B cell (primary cell): ENCODE results near the gene HEBP1. TPM values are rescaled to one million over a fixed set of nuclear protein-coding genes. Genes with fewer than 3 reads are reported as not detected.

Experiments
- ATAC-seq: fragments of 200-7000 bp; cut with Tn5 transposase; one replicate; pipeline ENCODE4 v1.10.0; 2021; ENCODE audit warnings: low read depth, mild to moderate bottlenecking, moderate number of reproducible peaks, moderate library complexity
- CTCF ChIA-PET: fragments of 350-600 bp; sonication (Branson Sonifier 250); formaldehyde crosslinking; loops from one replicate; lab custom pipeline; 2021; ENCODE audit warnings: antibody characterized with exemption, inconsistent platforms; lab: Charles Lee
- POLR2A ChIA-PET: fragments of 350-600 bp; sonication (Branson Sonifier 250); formaldehyde crosslinking; loops from one replicate; lab custom pipeline; 2021; ENCODE audit warnings: antibody characterized with exemption; lab: Charles Lee
- DNase-seq: peaks from one replicate; pipeline ENCODE4 v3.0.0; 2013
- H2AFZ ChIP-seq: 2 replicates; pipeline ENCODE4 v1.6.1; 2012; ENCODE audit warnings: mild to moderate bottlenecking, low read depth, low read length; ENCODE audit not compliant: insufficient read depth, poor library complexity, severe bottlenecking
- H3K27ac ChIP-seq, 2 donors: 1 replicate in 1 of 2; 2 replicates in 1 of 2; pipeline ENCODE4 v1.5.1; 2012 to 2013; ENCODE audit warnings: low read length in 2 of 2, mild to moderate bottlenecking in 2 of 2, moderate library complexity in 1 of 2
- H3K27me3 ChIP-seq, 4 experiments: fragments of 200-600 bp in 1 of 4; sonication (generic) in 1 of 4; replicated peaks in 1 of 4; 1 replicate in 2 of 4; 2 replicates in 2 of 4; pipeline versions ENCODE4 v1.6.1 to v1.7.0; 2013 to 2016; ENCODE audit warnings: low read length in 3 of 4, mild to moderate bottlenecking in 2 of 4, mixed read lengths in 1 of 4, moderate library complexity in 1 of 4; ENCODE audit not compliant: insufficient read depth in 4 of 4, control insufficient read depth in 3 of 4; ENCODE audit errors: control extremely low read depth in 1 of 4
- H3K36me3 ChIP-seq, 2 experiments: replicated peaks in 1 of 2; 1 replicate in 1 of 2; 2 replicates in 1 of 2; pipeline versions ENCODE4 v1.6.1 to v1.7.1; 2013; ENCODE audit warnings: low read length in 1 of 2; ENCODE audit not compliant: insufficient read depth in 2 of 2, control insufficient read depth in 1 of 2; ENCODE audit errors: control extremely low read depth in 1 of 2, extremely low read depth in 1 of 2
- H3K4me1 ChIP-seq, 2 donors: fragments of 200-600 bp in 1 of 2; sonication (generic) in 1 of 2; 1 replicate in 1 of 2; 2 replicates in 1 of 2; pipeline versions ENCODE4 v1.5.1 to v1.6.1; 2013 to 2017; ENCODE audit warnings: low read length in 2 of 2; ENCODE audit not compliant: control insufficient read depth in 2 of 2, insufficient read depth in 2 of 2
- H3K4me2 ChIP-seq: replicated peaks from 2 replicates; pipeline ENCODE3; 2012; ENCODE audit warnings: mild to moderate bottlenecking, low read depth, low read length; ENCODE audit not compliant: poor library complexity, severe bottlenecking
- H3K4me3 ChIP-seq, 5 experiments: fragments of 200-600 bp in 1 of 5; sonication (generic) in 1 of 5; 1 replicate in 3 of 5; 2 replicates in 2 of 5; pipeline versions ENCODE4 v1.5.1 to v1.7.0; 2011 to 2016; ENCODE audit warnings: low read length in 4 of 5, mild to moderate bottlenecking in 4 of 5, low read depth in 2 of 5, control low read depth in 1 of 5, moderate library complexity in 1 of 5; ENCODE audit not compliant: insufficient read depth in 1 of 5; ENCODE audit errors: control extremely low read depth in 1 of 5, extremely low read depth in 1 of 5
- H3K79me2 ChIP-seq: fragments of 200-600 bp; sonication (generic); one replicate; pipeline ENCODE4 v1.6.0; 2016; ENCODE audit warnings: low read length; ENCODE audit not compliant: control insufficient read depth, insufficient read depth
- H3K9ac ChIP-seq: fragments of 200-600 bp; sonication (generic); 2 replicates; pipeline ENCODE4 v1.6.1; 2017; ENCODE audit warnings: mild to moderate bottlenecking, low read length, moderate library complexity
- H3K9me3 ChIP-seq, 3 donors: one replicate each; pipeline versions ENCODE4 v1.6.1 to v1.7.1; 2013; ENCODE audit warnings: low read length in 2 of 3; ENCODE audit not compliant: control insufficient read depth in 2 of 3, insufficient read depth in 1 of 3; ENCODE audit errors: control extremely low read depth in 1 of 3
- H4K20me1 ChIP-seq: 2 replicates; pipeline ENCODE4 v1.6.0; 2012; ENCODE audit warnings: mild to moderate bottlenecking, low read length; ENCODE audit not compliant: insufficient read depth, control insufficient read depth, poor library complexity, severe bottlenecking
- H3K27ac Mint-ChIP-seq: one replicate; pipeline ENCODE4 v1.8.0; 2021; ENCODE audit warnings: mixed read lengths
- H3K27me3 Mint-ChIP-seq: one replicate; pipeline ENCODE4 v1.8.0; 2021; ENCODE audit warnings: mixed read lengths
- H3K4me1 Mint-ChIP-seq: one replicate; pipeline ENCODE4 v1.8.0; 2021; ENCODE audit warnings: mixed read lengths
- H3K4me3 Mint-ChIP-seq: one replicate; pipeline ENCODE4 v1.8.0; 2021; ENCODE audit warnings: mixed read lengths
- H3K9me3 Mint-ChIP-seq: one replicate; pipeline ENCODE4 v1.8.0; 2022; ENCODE audit warnings: mixed read lengths; ENCODE audit not compliant: insufficient read depth
- CTCF ChIP-seq: fragments of 200-600 bp; IDR thresholded peaks from one replicate; pipeline ENCODE4 v1.8.0; 2022; ENCODE audit warnings: antibody characterized with exemption, mild to moderate bottlenecking
- EZH2 ChIP-seq: IDR thresholded peaks from 2 replicates; pipeline ENCODE4 v1.6.1; 2012; ENCODE audit warnings: borderline replicate concordance, low read depth, mild to moderate bottlenecking, moderate library complexity, low read length; ENCODE audit not compliant: insufficient read depth, poor library complexity, severe bottlenecking
- WGBS: methylation state at CpG from one replicate; pipeline ENCODE4 v1.1.5; 2013; ENCODE audit warnings: missing lambda C conversion rate; ENCODE audit not compliant: insufficient coverage; 5-methylcytosine and 5-hydroxymethylcytosine counted together
- intact Hi-C: fragments of 100-400 bp; cut with micrococcal nuclease; formaldehyde crosslinking; loops from one replicate; pipeline ENCODE4 v1.10.0; 2022
- polyA plus RNA-seq: library from polyadenylated mRNA; depleted of rRNA; stranded (reverse); fragments of >200 nt; gene quantifications from 2 replicates; pipeline ENCODE4 v1.2.3, GENCODE V29; 2012
- total RNA-seq, 2 donors: library from RNA; stranded (reverse); fragments of 120-200 nt in 1 of 2; gene quantifications; 1 replicate in 1 of 2; 2 replicates in 1 of 2; pipeline versions ENCODE4 v1.2.3 to v1.2.4, GENCODE V29; 2013 to 2022

Gene HEBP1
- total and polyA plus RNA-seq, 2 donors (not counting 1 experiment from before 2014, with no cell fraction given): 6.0 to 14.5 TPM

- no peak overlapping the region for H3K4me3 ChIP-seq
- no peak overlapping the region for H3K27ac ChIP-seq
- no peak overlapping the region for H3K4me2 ChIP-seq
- no peaks in the 10 kb centered on the region for H4K20me1 ChIP-seq
- Mint-ChIP-seq H3K4me3 (no peak overlapping the region), H3K9me3 (no peaks in the 10 kb centered on the region), H3K4me1 (peaks cover 13% of the 10 kb centered on the region), H3K27me3 (no peaks in the 10 kb centered on the region), H3K27ac (no peak overlapping the region)
- H3K9ac ChIP-seq: no peak overlapping the region
- H3K79me2 ChIP-seq: peaks cover 9% of the 10 kb centered on the region
- H2AFZ ChIP-seq: no peak overlapping the region
- intact Hi-C loops: no loop called here
- ChIA-PET CTCF (interaction anchor here (1.2 to 1.3 kb wide), 2 partner anchors 23 to 165 kb away, joined by 3 to 6 read pairs; no protein-coding TSS in a partner anchor), POLR2A (no interaction called here)
- no CpG with 5 or more reads among the region's 1 CpG for WGBS
- no peaks in the 10 kb centered on the region for H3K36me3 ChIP-seq
- no peak for ATAC-seq
- peaks cover 9 to 12% of the 10 kb centered on the region in 2 donors for H3K4me1 ChIP-seq
- TF ChIP-seq EZH2: no peak
- H3K27me3 ChIP-seq: no peaks in the 10 kb centered on the region
- H3K9me3 ChIP-seq: no peaks in the 10 kb centered on the region
- DNase-seq: no peak
These were observed 46.9 kb upstream of the HEBP1 start for GRCh38 chr12:13046964-13047363.

DNA sequence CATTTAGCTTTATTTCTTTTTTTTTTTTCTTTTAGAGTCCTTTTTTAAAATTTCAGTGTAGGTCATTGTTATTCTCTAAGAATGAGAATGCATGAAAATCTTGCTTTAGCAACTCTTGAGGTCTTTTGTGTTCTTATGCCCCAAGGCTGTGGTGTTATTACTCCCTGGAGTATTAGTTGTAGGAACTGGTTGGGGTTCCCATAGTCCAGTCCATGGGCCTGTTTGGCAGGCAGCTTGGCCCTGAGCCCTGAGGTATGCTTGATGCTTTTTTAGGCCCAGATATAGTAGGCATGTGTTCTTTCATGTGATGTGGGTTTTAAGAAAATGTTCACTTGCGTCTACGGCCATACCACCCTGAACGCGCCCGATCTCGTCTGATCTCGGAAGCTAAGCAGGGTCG is 45.8 kb upstream of the HEBP1 start:
- TF ChIP-seq CTCF (no peak), EZH2 (no peak)
- ATAC-seq (no peak), DNase-seq (no peak)
- Histone ChIP-seq H3K4me3 (no peak overlapping the region), H2AFZ (no peak overlapping the region), H4K20me1 (no peaks in the 10 kb centered on the region), H3K4me1 (peaks cover 9 to 12% of the 10 kb centered on the region in 2 donors), H3K27ac (no peak overlapping the region), H3K27me3 (no peaks in the 10 kb centered on the region), H3K79me2 (peaks cover 9% of the 10 kb centered on the region), H3K9ac (no peak overlapping the region), H3K36me3 (no peaks in the 10 kb centered on the region), H3K4me2 (no peak overlapping the region), H3K9me3 (no peaks in the 10 kb centered on the region)
- Mint-ChIP-seq H3K27me3 (no peaks in the 10 kb centered on the region), H3K4me3 (peak overlapping the region; percentile 42), H3K4me1 (peaks cover 15% of the 10 kb centered on the region), H3K9me3 (no peaks in the 10 kb centered on the region), H3K27ac (no peak overlapping the region)
- WGBS: no CpG with 5 or more reads among the region's 8 CpGs
- ChIA-PET POLR2A (no interaction called here), CTCF (interaction anchor here (1.2 to 3.4 kb wide), 2 partner anchors 22 to 167 kb away, joined by 3 to 34 read pairs; no protein-coding TSS in a partner anchor)
- intact Hi-C loops: loop anchor here (2.0 kb wide), 1 partner anchor 55 kb away; no protein-coding TSS in a partner anchor
